OCI-M1 (cell line): ENCODE measurements around the gene CHM.
"Not testable (repeated sequence)": the region's sequence is repeated elsewhere in the genome, so short reads cannot be mapped to it uniquely, and the experiment has no call there.

ENCODE experiments used
- DNase-seq: peaks from one replicate; lab custom pipeline; 2025; lab: John Stamatoyannopoulos, UW

Gene CHM

GRCh38 chrX:85995641-85996040 lies 51.7 kb downstream of the CHM start:
- DNase-seq, result no peak

GRCh38 chrX:85994797-85995196 lies 52.6 kb downstream of the CHM start:
- no peak for DNase-seq

GRCh38 chrX:85994228-85994627 lies 53.1 kb downstream of the CHM start:
- DNase-seq, result no peak

- DNase-seq, result no peak
Observed at GRCh38 chrX:85993539-85994197, 53.7 kb downstream of the CHM start.

- DNase-seq, result peak; percentile 15
Observed at GRCh38 chrX:85992811-85993229, 54.5 kb downstream of the CHM start.

GRCh38 chrX:85988353-85988752 lies 59.0 kb downstream of the CHM start:
- DNase-seq, result peak; percentile 40

- DNase-seq, result no peak
Observed at GRCh38 chrX:85980286-85980685, 67.1 kb downstream of the CHM start.

GRCh38 chrX:85977218-85977617 lies 70.1 kb downstream of the CHM start:
- DNase-seq, result no peak

GRCh38 chrX:85972351-85972750 lies 75.0 kb downstream of the CHM start:
- not testable (repeated sequence) for DNase-seq

- DNase-seq, result no peak
Observed at GRCh38 chrX:85964744-85965143, 82.6 kb downstream of the CHM start.

GRCh38 chrX:85963736-85964135 lies 83.6 kb downstream of the CHM start:
- DNase-seq, result no peak

GRCh38 chrX:85955510-85955909 lies 91.8 kb downstream of the CHM start:
- DNase-seq, result no peak

GRCh38 chrX:85944751-85945150 lies 102.6 kb downstream of the CHM start:
- DNase-seq, result not testable (repeated sequence)

- no peak for DNase-seq
Observed at GRCh38 chrX:85941275-85941674, 106.1 kb downstream of the CHM start.

- not testable (repeated sequence) for DNase-seq
Observed at GRCh38 chrX:85939942-85940341, 107.4 kb downstream of the CHM start.

- not testable (repeated sequence) for DNase-seq
Observed at GRCh38 chrX:85934399-85934798, 113.0 kb downstream of the CHM start.

GRCh38 chrX:85930099-85930498 lies 117.3 kb downstream of the CHM start:
- no peak for DNase-seq

GRCh38 chrX:85928606-85929005 lies 118.8 kb downstream of the CHM start:
- DNase-seq, result no peak

GRCh38 chrX:85927740-85928139 lies 119.6 kb downstream of the CHM start:
- DNase-seq, result no peak

GRCh38 chrX:85922821-85923220 lies 124.5 kb downstream of the CHM start:
- DNase-seq, result no peak

- not testable (repeated sequence) for DNase-seq
Observed at GRCh38 chrX:85916656-85917280, 130.6 kb downstream of the CHM start.

- no peak for DNase-seq
Observed at GRCh38 chrX:85914431-85914830, 132.9 kb downstream of the CHM start.

- DNase-seq, result no peak
Observed at GRCh38 chrX:85907316-85907715, 140.0 kb downstream of the CHM start.

- no peak for DNase-seq
Observed at GRCh38 chrX:85906399-85906798, 141.0 kb downstream of the CHM start.
